Measurements from ENCODE around the gene PIK3R2. TPM values are rescaled to one million over a fixed set of nuclear protein-coding genes. Genes with fewer than 3 reads are reported as not detected.
"Not testable (repeated sequence)": the region's sequence is repeated elsewhere in the genome, so short reads cannot be mapped to it uniquely, and the experiment has no call there.

The PIK3R2 gene
- 10 to 100 TPM in 2 of 4 donors, 1 to 10 TPM in 2; 1.6 to 71.3 (median 8.1) TPM for polyA plus RNA-seq
- long read RNA-seq, donor 1: 0 reads
- long read RNA-seq, donor 2, full-length matches to known transcripts: 6 of 6 reads
- long read RNA-seq, donor 2, partial matches to known transcripts: 0 of 6 reads
- long read RNA-seq, donor 2, other reads (novel, unspliced or antisense): 0 of 6 reads
- long read RNA-seq, donor 3, full-length matches to known transcripts: 6 of 21 reads
- long read RNA-seq, donor 3, partial matches to known transcripts: 15 of 21 reads
- long read RNA-seq, donor 3, other reads (novel, unspliced or antisense): 0 of 21 reads
- long read RNA-seq, donor 4, full-length matches to known transcripts: 1 of 1 reads
- long read RNA-seq, donor 4, partial matches to known transcripts: 0 of 1 reads
- long read RNA-seq, donor 4, other reads (novel, unspliced or antisense): 0 of 1 reads
- long read RNA-seq, donor 5: 0 reads
- long read RNA-seq, donor 6, full-length matches to known transcripts: 10 of 17 reads
- long read RNA-seq, donor 6, partial matches to known transcripts: 7 of 17 reads
- long read RNA-seq, donor 6, other reads (novel, unspliced or antisense): 0 of 17 reads
- long read RNA-seq, donor 7, full-length matches to known transcripts: 10 of 10 reads
- long read RNA-seq, donor 7, partial matches to known transcripts: 0 of 10 reads
- long read RNA-seq, donor 7, other reads (novel, unspliced or antisense): 0 of 10 reads
- long read RNA-seq, donor 8: 0 reads
- long read RNA-seq, donor 9, full-length matches to known transcripts: 4 of 4 reads
- long read RNA-seq, donor 9, partial matches to known transcripts: 0 of 4 reads
- long read RNA-seq, donor 9, other reads (novel, unspliced or antisense): 0 of 4 reads
- long read RNA-seq, donor 10, full-length matches to known transcripts: 10 of 10 reads
- long read RNA-seq, donor 10, partial matches to known transcripts: 0 of 10 reads
- long read RNA-seq, donor 10, other reads (novel, unspliced or antisense): 0 of 10 reads

GRCh38 chr19:18152817-18153555, at the start of gene PIK3R2:
TSS of gene PIK3R2 (plus strand) at chr19:18153163. CDS start at chr19:18155880, 2,717 bp downstream.
- peaks cover 0 to 43% (median 12%) of the 10 kb centered on the region in 3 donors for H3K4me1 ChIP-seq (ENCODE audit: control insufficient read depth in 3 of 3, insufficient read depth in 2 of 3, low read depth in 1 of 3, low read length in 2 of 3)
- no peaks in the 10 kb centered on the region for H3K27me3 ChIP-seq (ENCODE audit: control insufficient read depth in 3 of 3, insufficient read depth in 3 of 3, low read length in 3 of 3)
- no peak for FAIRE-seq

GRCh38 chr19:18104793-18105131, 48.2 kb upstream of the PIK3R2 start:
- H3K27ac ChIP-seq (ENCODE audit: low read depth in 1 of 3, low read length in 2 of 3): peak overlapping the region in 2 of 3 donors; percentile 59 to 70
- no peak for FAIRE-seq
- H3K4me3 ChIP-seq (ENCODE audit: low read depth in 1 of 3, low read length in 3 of 3): peak overlapping the region in 2 of 3 donors; percentile 33 to 50

More at GRCh38 chr19:18152817-18153555, at the start of gene PIK3R2:
- WGBS, 3 donors: 0 to 1% (median 1%) methylated on average over 50 to 86 of the region's 86 CpGs
- H3K27ac ChIP-seq (ENCODE audit: low read depth in 1 of 3, low read length in 2 of 3): peak within 1 kb of the TSS; percentile 85 to 97 (median 89)
- peak within 1 kb of the TSS; percentile 64 to 98 (median 74) for H3K4me3 ChIP-seq (ENCODE audit: low read depth in 1 of 3, low read length in 3 of 3)
- DNase-seq: peak; percentile 99 to 100
- no peaks in the 10 kb centered on the region for H3K9me3 ChIP-seq (ENCODE audit: control insufficient read depth in 2 of 2, insufficient read depth in 1 of 2, low read depth in 1 of 2, low read length in 1 of 2)
- H3K36me3 ChIP-seq (ENCODE audit: control insufficient read depth in 3 of 3, insufficient read depth in 2 of 3, low read depth in 1 of 3, low read length in 3 of 3): peaks cover 0 to 65% (median 5%) of the 10 kb centered on the region in 3 donors

DNA sequence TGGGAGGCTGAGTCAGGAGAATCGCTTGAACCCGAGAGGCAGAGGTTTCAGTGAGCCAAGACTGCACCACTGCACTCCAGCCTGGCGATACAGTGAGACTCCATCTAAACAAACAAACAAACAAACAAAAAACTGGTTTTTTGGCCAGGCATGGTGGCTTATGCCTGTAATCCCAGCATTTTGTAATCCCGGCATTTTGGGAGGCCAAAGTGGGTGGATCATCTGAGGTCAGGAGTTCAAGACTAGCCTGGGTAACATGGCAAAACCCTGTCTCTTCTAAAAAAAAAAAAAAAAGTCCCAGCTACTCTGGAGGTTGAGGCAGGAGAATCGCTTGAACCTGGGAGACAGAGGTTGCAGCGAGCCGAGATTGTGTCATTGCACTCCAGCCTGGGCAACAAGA, 47.7 kb upstream of the PIK3R2 start:
- FAIRE-seq: not testable (repeated sequence)
- 71 to 85% (median 82%) methylated on average over 7 of the region's 7 CpGs for WGBS, 3 donors

More at GRCh38 chr19:18104793-18105131, 48.2 kb upstream of the PIK3R2 start:
- Histone ChIP-seq H3K27me3 (ENCODE audit: control insufficient read depth in 3 of 3, insufficient read depth in 3 of 3, low read length in 3 of 3) (peaks cover 0 to 2% (median 0%) of the 10 kb centered on the region in 3 donors), H3K9me3 (ENCODE audit: control insufficient read depth in 2 of 2, insufficient read depth in 1 of 2, low read depth in 1 of 2, low read length in 1 of 2) (no peaks in the 10 kb centered on the region), H3K36me3 (ENCODE audit: control insufficient read depth in 3 of 3, insufficient read depth in 2 of 3, low read depth in 1 of 3, low read length in 3 of 3) (no peaks in the 10 kb centered on the region), H3K4me1 (ENCODE audit: control insufficient read depth in 3 of 3, insufficient read depth in 2 of 3, low read depth in 1 of 3, low read length in 2 of 3) (peaks cover 0 to 42% (median 0%) of the 10 kb centered on the region in 3 donors)
- DNase-seq: no peak
- 61 to 71% (median 70%) methylated on average over 5 of the region's 5 CpGs for WGBS, 3 donors

DNA sequence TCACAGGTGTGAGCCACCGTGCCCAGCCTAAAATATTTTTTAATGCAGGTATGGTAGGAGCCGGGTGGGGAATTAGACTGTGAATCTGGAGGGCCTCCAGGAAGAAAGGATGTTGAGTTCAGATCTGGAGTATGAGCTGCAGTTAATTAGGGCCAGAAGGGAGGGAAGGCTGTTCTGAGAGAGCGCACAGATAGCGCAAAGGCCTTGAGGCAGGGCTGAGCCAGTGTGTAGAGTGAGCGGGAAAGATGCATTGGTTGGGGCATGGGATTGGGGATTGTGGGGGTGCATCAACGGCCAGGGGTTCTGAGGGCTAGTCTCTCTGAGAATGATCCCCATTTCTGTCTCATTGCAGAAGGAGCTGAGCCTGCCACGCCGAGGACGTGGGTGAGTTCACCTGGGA, 45.7 kb upstream of the PIK3R2 start:
- Histone ChIP-seq H3K27me3 (ENCODE audit: control insufficient read depth in 3 of 3, insufficient read depth in 3 of 3, low read length in 3 of 3) (no peaks in the 10 kb centered on the region), H3K9me3 (ENCODE audit: control insufficient read depth in 2 of 2, insufficient read depth in 1 of 2, low read depth in 1 of 2, low read length in 1 of 2) (no peaks in the 10 kb centered on the region), H3K4me3 (ENCODE audit: low read depth in 1 of 3, low read length in 3 of 3) (no peak overlapping the region), H3K36me3 (ENCODE audit: control insufficient read depth in 3 of 3, insufficient read depth in 2 of 3, low read depth in 1 of 3, low read length in 3 of 3) (peaks cover 0 to 18% (median 0%) of the 10 kb centered on the region in 3 donors), H3K27ac (ENCODE audit: low read depth in 1 of 3, low read length in 2 of 3) (no peak overlapping the region), H3K4me1 (ENCODE audit: control insufficient read depth in 3 of 3, insufficient read depth in 2 of 3, low read depth in 1 of 3, low read length in 2 of 3) (peaks cover 0 to 45% (median 0%) of the 10 kb centered on the region in 3 donors)
- WGBS, 3 donors: 91 to 95% (median 91%) methylated on average over 9 of the region's 9 CpGs
- FAIRE-seq (no peak), DNase-seq (no peak)

More for the DNA sequence above, 47.7 kb upstream of the PIK3R2 start:
- not testable (repeated sequence) for H3K27me3 ChIP-seq (ENCODE audit: control insufficient read depth in 3 of 3, insufficient read depth in 3 of 3, low read length in 3 of 3); H3K27ac ChIP-seq (ENCODE audit: low read depth in 1 of 3, low read length in 2 of 3); H3K9me3 ChIP-seq (ENCODE audit: control insufficient read depth in 2 of 2, insufficient read depth in 1 of 2, low read depth in 1 of 2, low read length in 1 of 2); H3K36me3 ChIP-seq (ENCODE audit: control insufficient read depth in 3 of 3, insufficient read depth in 2 of 3, low read depth in 1 of 3, low read length in 3 of 3); DNase-seq; H3K4me3 ChIP-seq (ENCODE audit: low read depth in 1 of 3, low read length in 3 of 3)
- H3K4me1 ChIP-seq (ENCODE audit: control insufficient read depth in 3 of 3, insufficient read depth in 2 of 3, low read depth in 1 of 3, low read length in 2 of 3): peaks cover 0 to 41% (median 0%) of the 10 kb centered on the region in 3 donors

DNA sequence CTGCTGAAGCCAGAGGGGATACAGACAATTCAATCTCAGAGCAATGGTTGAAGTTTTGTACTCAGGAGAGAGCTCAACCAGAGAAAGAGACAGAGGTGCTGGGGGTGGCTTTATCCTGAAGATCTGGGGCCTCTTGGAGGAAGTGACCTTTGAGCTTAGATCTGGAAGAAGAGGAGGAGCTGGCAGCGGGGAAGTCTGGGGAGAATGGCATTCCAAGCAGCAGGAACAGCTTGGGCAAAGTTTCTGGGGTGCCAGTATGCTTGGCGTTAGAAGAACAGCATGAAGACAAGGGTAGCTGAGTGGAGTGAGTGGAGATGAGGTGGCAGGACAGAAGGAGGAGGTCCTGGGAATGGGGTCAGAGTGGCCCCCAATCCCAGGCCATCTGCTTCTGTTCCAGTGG, 44.1 kb upstream of the PIK3R2 start:
- Histone ChIP-seq H3K27me3 (ENCODE audit: control insufficient read depth in 3 of 3, insufficient read depth in 3 of 3, low read length in 3 of 3) (no peaks in the 10 kb centered on the region), H3K4me3 (ENCODE audit: low read depth in 1 of 3, low read length in 3 of 3) (peak overlapping the region in 2 of 3 donors; percentile 78 to 85), H3K4me1 (ENCODE audit: control insufficient read depth in 3 of 3, insufficient read depth in 2 of 3, low read depth in 1 of 3, low read length in 2 of 3) (peaks cover 0 to 48% (median 0%) of the 10 kb centered on the region in 3 donors), H3K9me3 (ENCODE audit: control insufficient read depth in 2 of 2, insufficient read depth in 1 of 2, low read depth in 1 of 2, low read length in 1 of 2) (no peaks in the 10 kb centered on the region), H3K27ac (ENCODE audit: low read depth in 1 of 3, low read length in 2 of 3) (peak overlapping the region; percentile 91 to 98 (median 97)), H3K36me3 (ENCODE audit: control insufficient read depth in 3 of 3, insufficient read depth in 2 of 3, low read depth in 1 of 3, low read length in 3 of 3) (peaks cover 0 to 34% (median 0%) of the 10 kb centered on the region in 3 donors)
- peak; percentile 91 to 93 for DNase-seq
- FAIRE-seq: no peak
- WGBS, 3 donors: 8 to 55% (median 39%) methylated on average over 2 of the region's 2 CpGs

DNA sequence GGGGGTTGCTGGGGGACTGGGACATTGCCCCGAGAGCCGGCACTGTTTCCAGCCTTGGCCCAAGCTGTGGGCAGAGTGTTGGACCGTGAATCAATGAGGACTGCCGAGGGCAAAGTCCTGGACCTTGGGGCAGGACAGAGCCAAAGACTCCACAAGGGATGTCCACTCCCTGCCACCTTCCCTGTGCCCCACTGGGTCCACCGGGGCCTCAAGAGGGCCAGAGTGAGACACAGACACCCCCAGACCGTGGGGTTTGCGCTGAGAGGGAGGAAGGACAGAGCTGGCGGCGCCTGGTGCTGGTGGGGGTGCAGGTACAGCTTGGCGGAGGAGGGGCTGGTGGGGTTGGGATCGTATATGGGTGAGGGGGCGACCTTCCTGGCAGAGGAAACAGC, 43.6 kb upstream of the PIK3R2 start:
- peaks cover 0 to 38% (median 0%) of the 10 kb centered on the region in 3 donors for H3K36me3 ChIP-seq (ENCODE audit: control insufficient read depth in 3 of 3, insufficient read depth in 2 of 3, low read depth in 1 of 3, low read length in 3 of 3)
- DNase-seq (peak; percentile 83 to 86), FAIRE-seq (no peak)
- H3K27ac ChIP-seq (ENCODE audit: low read depth in 1 of 3, low read length in 2 of 3): peak overlapping the region; percentile 91 to 98 (median 97)
- peaks cover 0 to 48% (median 0%) of the 10 kb centered on the region in 3 donors for H3K4me1 ChIP-seq (ENCODE audit: control insufficient read depth in 3 of 3, insufficient read depth in 2 of 3, low read depth in 1 of 3, low read length in 2 of 3)
- H3K9me3 ChIP-seq (ENCODE audit: control insufficient read depth in 2 of 2, insufficient read depth in 1 of 2, low read depth in 1 of 2, low read length in 1 of 2): no peaks in the 10 kb centered on the region
- H3K27me3 ChIP-seq (ENCODE audit: control insufficient read depth in 3 of 3, insufficient read depth in 3 of 3, low read length in 3 of 3): no peaks in the 10 kb centered on the region
- H3K4me3 ChIP-seq (ENCODE audit: low read depth in 1 of 3, low read length in 3 of 3): peak overlapping the region in 2 of 3 donors; percentile 78 to 85
- 10 to 43% (median 24%) methylated on average over 12 of the region's 12 CpGs for WGBS, 3 donors

DNA sequence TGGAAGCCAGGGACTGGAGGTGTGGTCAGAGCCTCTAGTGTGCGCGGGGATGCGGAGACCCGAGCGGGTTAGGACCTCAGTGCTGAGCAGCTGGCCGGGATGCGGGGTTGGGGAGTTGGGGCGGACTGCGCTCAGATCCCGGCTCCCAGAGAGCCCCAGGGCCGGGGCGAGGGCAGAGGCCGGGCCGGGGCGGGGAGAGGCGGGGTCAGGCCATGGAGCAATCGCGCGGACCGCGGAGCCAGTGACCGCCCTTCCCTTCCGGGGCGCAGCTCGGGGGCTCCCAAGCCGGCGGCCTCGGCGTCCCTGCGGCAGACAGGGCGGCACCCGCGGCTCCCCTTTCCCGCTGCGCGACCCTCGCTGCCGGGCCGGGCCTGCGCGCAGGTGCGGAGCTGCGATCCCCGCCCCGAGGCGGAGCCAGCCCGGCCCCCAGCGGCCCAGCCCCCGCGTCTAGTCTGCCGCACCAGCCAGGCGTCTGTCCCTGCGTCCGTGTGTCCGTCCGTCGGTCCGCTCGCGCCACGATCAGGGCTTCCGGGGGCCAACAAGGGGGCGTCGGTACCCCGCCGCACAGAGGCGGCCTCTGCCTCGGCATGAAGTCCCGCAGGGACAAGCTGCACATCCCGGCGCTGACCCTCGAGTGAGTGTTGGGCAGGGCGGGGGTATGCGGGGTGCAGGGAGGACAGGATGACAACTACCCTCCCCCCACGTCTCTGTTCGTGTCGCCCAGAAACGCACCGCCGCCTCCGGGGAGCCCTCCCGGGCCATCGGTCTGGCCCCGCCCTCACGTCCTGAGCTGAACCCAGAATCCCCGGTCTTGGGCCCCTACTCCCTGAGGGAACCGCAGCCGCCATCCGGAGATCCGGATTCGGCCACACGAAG, 43.0 kb upstream of the PIK3R2 start:
- H3K27me3 ChIP-seq (ENCODE audit: control insufficient read depth in 3 of 3, insufficient read depth in 3 of 3, low read length in 3 of 3): no peaks in the 10 kb centered on the region
- peaks cover 0 to 43% (median 0%) of the 10 kb centered on the region in 3 donors for H3K4me1 ChIP-seq (ENCODE audit: control insufficient read depth in 3 of 3, insufficient read depth in 2 of 3, low read depth in 1 of 3, low read length in 2 of 3)
- DNase-seq (peak; percentile 79 to 86), FAIRE-seq (no peak)
- peak overlapping the region; percentile 91 to 98 (median 97) for H3K27ac ChIP-seq (ENCODE audit: low read depth in 1 of 3, low read length in 2 of 3)
- WGBS, 3 donors: 1 to 3% (median 2%) methylated on average over 49 to 92 of the region's 92 CpGs
- peaks cover 0 to 45% (median 0%) of the 10 kb centered on the region in 3 donors for H3K36me3 ChIP-seq (ENCODE audit: control insufficient read depth in 3 of 3, insufficient read depth in 2 of 3, low read depth in 1 of 3, low read length in 3 of 3)
- H3K4me3 ChIP-seq (ENCODE audit: low read depth in 1 of 3, low read length in 3 of 3): peak overlapping the region; percentile 59 to 85 (median 78)
- H3K9me3 ChIP-seq (ENCODE audit: control insufficient read depth in 2 of 2, insufficient read depth in 1 of 2, low read depth in 1 of 2, low read length in 1 of 2): no peaks in the 10 kb centered on the region

Measured in small intestine (tissue), 16 donors.